NCI-H2196 (cell line): Measurements from ENCODE around the gene ZNF134.

ENCODE experiments used
- DNase-seq: peaks from one replicate; lab custom pipeline; 2025; ENCODE audit not compliant: unreplicated experiment; lab: John Stamatoyannopoulos, UW

ZNF134 gene

GRCh38 chr19:57637379-57637778 is 23.3 kb downstream of the ZNF134 start:
- DNase-seq, result no peak

- DNase-seq, result no peak
These were observed 27.7 kb downstream of the ZNF134 start for GRCh38 chr19:57641715-57642234.

- DNase-seq, result no peak
These were observed 28.5 kb downstream of the ZNF134 start for GRCh38 chr19:57642396-57643046.

GRCh38 chr19:57643734-57644133 is 29.7 kb downstream of the ZNF134 start:
- no peak for DNase-seq

- DNase-seq, result peak; percentile 32
These were observed 34.4 kb downstream of the ZNF134 start for GRCh38 chr19:57648331-57649003.

GRCh38 chr19:57651654-57651996 is 37.6 kb downstream of the ZNF134 start:
- no peak for DNase-seq

GRCh38 chr19:57653689-57654088 is 39.6 kb downstream of the ZNF134 start:
- no peak for DNase-seq

- DNase-seq, result no peak
These were observed 41.4 kb downstream of the ZNF134 start for GRCh38 chr19:57655443-57655842.

- DNase-seq, result no peak
These were observed 42.3 kb downstream of the ZNF134 start for GRCh38 chr19:57656346-57656745.

- peak; percentile 51 for DNase-seq
These were observed 50.5 kb downstream of the ZNF134 start for GRCh38 chr19:57664269-57665127.

- no peak for DNase-seq
These were observed 51.3 kb downstream of the ZNF134 start for GRCh38 chr19:57665261-57665806.

GRCh38 chr19:57667228-57667627 is 53.2 kb downstream of the ZNF134 start:
- no peak for DNase-seq

- no peak for DNase-seq
These were observed 54.6 kb downstream of the ZNF134 start, which contains the start of gene ZSCAN4 for GRCh38 chr19:57668635-57669034. ZSCAN4 (plus strand) TSS chr19:57668935; CDS start chr19:57676146, 7,211 bp downstream.

- no peak for DNase-seq
These were observed 57.3 kb downstream of the ZNF134 start for GRCh38 chr19:57671124-57671895.

- DNase-seq, result no peak
These were observed 58.4 kb downstream of the ZNF134 start for GRCh38 chr19:57672466-57672865.
